OCI-LY1 (cell line): ENCODE results near the gene RNF150.

Experiments used
- CTCF ChIP-seq: fragments of 200-600 bp; sonication (generic), shearing (Covaris generic); IDR thresholded peaks from 2 replicates; pipeline ENCODE4 v1.5.1; 2017; ENCODE audit warnings: mild to moderate bottlenecking, antibody characterized with exemption, low read length, moderate library complexity, mixed read lengths
- EZH2 ChIP-seq: fragments of 200-600 bp; sonication (generic), shearing (Covaris generic); IDR thresholded peaks from 2 replicates; pipeline ENCODE4 v1.8.0; 2017; ENCODE audit warnings: borderline replicate concordance, mixed run types, mild to moderate bottlenecking, antibody characterized with exemption, low read length, moderate library complexity, mixed read lengths

GRCh38 chr4:140857111-140857510, 276.2 kb downstream of the RNF150 start:
- no peak for TF ChIP-seq CTCF
- TF ChIP-seq EZH2: no peak
